Femur (tissue), 1 donor: ENCODE data around the gene CDC25B.
"Not testable (repeated sequence)": the region's sequence is repeated elsewhere in the genome, so short reads cannot be mapped to it uniquely, and the experiment has no call there.

ENCODE experiments used
- DNase-seq: peaks from one replicate; pipeline ENCODE4 v3.0.0-alpha.2; 2017

Gene CDC25B

GRCh38 chr20:3840201-3840600, 44.1 kb downstream of the CDC25B start:
- not testable (repeated sequence) for DNase-seq

GRCh38 chr20:3842348-3842930, 46.3 kb downstream of the CDC25B start:
- no peak for DNase-seq

- DNase-seq, result peak; percentile 18
Observed at GRCh38 chr20:3843490-3843889, 47.4 kb downstream of the CDC25B start.

GRCh38 chr20:3843990-3844619, 48.0 kb downstream of the CDC25B start:
- not testable (repeated sequence) for DNase-seq

GRCh38 chr20:3846378-3846739, 50.2 kb downstream of the CDC25B start:
- DNase-seq, result no peak

GRCh38 chr20:3846740-3847428, 50.8 kb downstream of the CDC25B start, which contains the start of gene MAVS:
MAVS (plus strand) TSS chr20:3846834; CDS start chr20:3854625, 7,791 bp downstream.
- peak; percentile 93 for DNase-seq

- DNase-seq, result peak; percentile 26
Observed at GRCh38 chr20:3847429-3847940, 51.4 kb downstream of the CDC25B start.

- no peak for DNase-seq
Observed at GRCh38 chr20:3848565-3848964, 52.5 kb downstream of the CDC25B start.

GRCh38 chr20:3854462-3854871, 58.4 kb downstream of the CDC25B start:
- no peak for DNase-seq
